ENCODE results near the gene AMBRA1.

- TF ChIP-seq CTCF (IDR thresholded peaks at IDR 0.05) = no peak
- TF ChIP-seq POLR2AphosphoS5 (IDR thresholded peaks at IDR 0.05) = no peak
Observed at GRCh38 chr11:46447544-46447943, 146.3 kb downstream of the AMBRA1 start.
